Measurements from ENCODE around the gene GJA1.
"Not testable (repeated sequence)": the region's sequence is repeated elsewhere in the genome, so short reads cannot be mapped to it uniquely, and the experiment has no call there.

GJA1 gene

DNA sequence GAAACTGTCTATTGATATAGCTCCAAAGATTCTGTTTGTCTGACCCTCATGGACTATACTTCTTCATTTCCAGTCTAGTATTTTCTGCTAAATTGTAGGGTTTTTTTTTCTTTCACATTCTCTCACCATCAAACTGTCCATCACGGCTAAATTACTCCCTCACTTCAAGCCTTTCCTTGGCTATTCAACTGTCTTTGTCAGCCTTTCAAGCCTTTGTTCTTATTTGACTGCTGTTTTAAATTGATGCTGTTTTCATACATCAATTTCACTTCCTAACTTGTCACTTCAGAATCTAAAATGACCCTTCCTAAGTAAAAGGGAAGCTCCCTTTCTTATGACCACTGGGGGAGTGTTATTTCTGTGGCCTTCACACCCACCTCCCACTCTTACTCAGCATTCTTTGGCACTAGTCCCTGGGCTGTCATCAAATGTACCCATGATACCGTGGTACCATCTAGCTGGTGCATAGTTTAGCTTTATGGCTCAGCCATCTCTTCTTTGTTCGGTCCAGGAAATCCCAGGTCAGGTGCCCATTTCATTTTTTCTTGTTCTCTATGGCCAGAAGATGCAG lies 8.6 kb downstream of the GJA1 start:
- intact Hi-C loops (cut with DNase I; ENCODE audit: low total_unique reads): no loop called here
- H3K27ac ChIP-seq: peak overlapping the region in 1 of 2 donors; percentile 97
- no peaks in the 10 kb centered on the region for H3K27me3 ChIP-seq
- H3K4me3 ChIP-seq: no peak overlapping the region
- TF ChIP-seq, protein P1, sequence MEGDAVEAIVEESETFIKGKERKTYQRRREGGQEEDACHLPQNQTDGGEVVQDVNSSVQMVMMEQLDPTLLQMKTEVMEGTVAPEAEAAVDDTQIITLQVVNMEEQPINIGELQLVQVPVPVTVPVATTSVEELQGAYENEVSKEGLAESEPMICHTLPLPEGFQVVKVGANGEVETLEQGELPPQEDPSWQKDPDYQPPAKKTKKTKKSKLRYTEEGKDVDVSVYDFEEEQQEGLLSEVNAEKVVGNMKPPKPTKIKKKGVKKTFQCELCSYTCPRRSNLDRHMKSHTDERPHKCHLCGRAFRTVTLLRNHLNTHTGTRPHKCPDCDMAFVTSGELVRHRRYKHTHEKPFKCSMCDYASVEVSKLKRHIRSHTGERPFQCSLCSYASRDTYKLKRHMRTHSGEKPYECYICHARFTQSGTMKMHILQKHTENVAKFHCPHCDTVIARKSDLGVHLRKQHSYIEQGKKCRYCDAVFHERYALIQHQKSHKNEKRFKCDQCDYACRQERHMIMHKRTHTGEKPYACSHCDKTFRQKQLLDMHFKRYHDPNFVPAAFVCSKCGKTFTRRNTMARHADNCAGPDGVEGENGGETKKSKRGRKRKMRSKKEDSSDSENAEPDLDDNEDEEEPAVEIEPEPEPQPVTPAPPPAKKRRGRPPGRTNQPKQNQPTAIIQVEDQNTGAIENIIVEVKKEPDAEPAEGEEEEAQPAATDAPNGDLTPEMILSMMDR (IDR thresholded peaks at IDR 0.05): no peak
- H3K9me3 ChIP-seq: no peaks in the 10 kb centered on the region
- no peak for DNase-seq
- H3K36me3 ChIP-seq: peaks cover 11 to 24% (median 16%) of the 10 kb centered on the region in 3 donors
- H3K4me1 ChIP-seq: peaks cover 0 to 60% (median 12%) of the 10 kb centered on the region in 4 donors

DNA sequence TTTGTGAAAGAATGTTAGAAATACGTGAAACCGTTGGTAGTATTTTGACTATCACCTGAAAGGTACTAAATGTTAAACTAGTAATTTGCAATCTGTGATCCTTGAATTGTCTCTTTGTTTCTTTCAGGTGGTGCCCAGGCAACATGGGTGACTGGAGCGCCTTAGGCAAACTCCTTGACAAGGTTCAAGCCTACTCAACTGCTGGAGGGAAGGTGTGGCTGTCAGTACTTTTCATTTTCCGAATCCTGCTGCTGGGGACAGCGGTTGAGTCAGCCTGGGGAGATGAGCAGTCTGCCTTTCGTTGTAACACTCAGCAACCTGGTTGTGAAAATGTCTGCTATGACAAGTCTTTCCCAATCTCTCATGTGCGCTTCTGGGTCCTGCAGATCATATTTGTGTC lies 11.3 kb downstream of the GJA1 start:
- peaks cover 21 to 34% (median 23%) of the 10 kb centered on the region in 3 donors for H3K36me3 ChIP-seq
- DNase-seq; H3K9me3 ChIP-seq; H3K27me3 ChIP-seq; H3K4me3 ChIP-seq; intact Hi-C loops (cut with DNase I; ENCODE audit: low total_unique reads); H3K27ac ChIP-seq: not testable (repeated sequence)
- H3K4me1 ChIP-seq: peaks cover 0 to 34% (median 4%) of the 10 kb centered on the region in 4 donors

DNA sequence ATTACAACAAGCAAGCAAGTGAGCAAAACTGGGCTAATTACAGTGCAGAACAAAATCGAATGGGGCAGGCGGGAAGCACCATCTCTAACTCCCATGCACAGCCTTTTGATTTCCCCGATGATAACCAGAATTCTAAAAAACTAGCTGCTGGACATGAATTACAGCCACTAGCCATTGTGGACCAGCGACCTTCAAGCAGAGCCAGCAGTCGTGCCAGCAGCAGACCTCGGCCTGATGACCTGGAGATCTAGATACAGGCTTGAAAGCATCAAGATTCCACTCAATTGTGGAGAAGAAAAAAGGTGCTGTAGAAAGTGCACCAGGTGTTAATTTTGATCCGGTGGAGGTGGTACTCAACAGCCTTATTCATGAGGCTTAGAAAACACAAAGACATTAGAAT lies 12.3 kb downstream of the GJA1 start:
- peaks cover 21 to 34% (median 23%) of the 10 kb centered on the region in 3 donors for H3K36me3 ChIP-seq
- H3K4me1 ChIP-seq: peaks cover 0 to 23% (median 4%) of the 10 kb centered on the region in 4 donors
- intact Hi-C loops (cut with DNase I; ENCODE audit: low total_unique reads); H3K27me3 ChIP-seq; H3K27ac ChIP-seq; DNase-seq; H3K9me3 ChIP-seq; H3K4me3 ChIP-seq: not testable (repeated sequence)

DNA sequence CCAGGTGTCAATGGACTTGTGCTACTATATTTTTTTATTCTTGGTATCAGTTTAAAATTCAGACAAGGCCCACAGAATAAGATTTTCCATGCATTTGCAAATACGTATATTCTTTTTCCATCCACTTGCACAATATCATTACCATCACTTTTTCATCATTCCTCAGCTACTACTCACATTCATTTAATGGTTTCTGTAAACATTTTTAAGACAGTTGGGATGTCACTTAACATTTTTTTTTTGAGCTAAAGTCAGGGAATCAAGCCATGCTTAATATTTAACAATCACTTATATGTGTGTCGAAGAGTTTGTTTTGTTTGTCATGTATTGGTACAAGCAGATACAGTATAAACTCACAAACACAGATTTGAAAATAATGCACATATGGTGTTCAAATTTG lies 13.1 kb downstream of the GJA1 start:
- H3K9me3 ChIP-seq; DNase-seq; H3K27ac ChIP-seq; intact Hi-C loops (cut with DNase I; ENCODE audit: low total_unique reads); H3K27me3 ChIP-seq; H3K4me3 ChIP-seq: not testable (repeated sequence)
- Histone ChIP-seq H3K4me1 (peaks cover 0 to 17% (median 4%) of the 10 kb centered on the region in 4 donors), H3K36me3 (peaks cover 21 to 34% (median 23%) of the 10 kb centered on the region in 3 donors)

- Histone ChIP-seq H3K36me3 (peaks cover 21 to 34% (median 23%) of the 10 kb centered on the region in 3 donors), H3K4me1 (peaks cover 0 to 9% (median 2%) of the 10 kb centered on the region in 4 donors)
- intact Hi-C loops (cut with DNase I; ENCODE audit: low total_unique reads): no loop called here
Measured at GRCh38 chr6:121449331-121449730, 13.9 kb downstream of the GJA1 start.

DNA sequence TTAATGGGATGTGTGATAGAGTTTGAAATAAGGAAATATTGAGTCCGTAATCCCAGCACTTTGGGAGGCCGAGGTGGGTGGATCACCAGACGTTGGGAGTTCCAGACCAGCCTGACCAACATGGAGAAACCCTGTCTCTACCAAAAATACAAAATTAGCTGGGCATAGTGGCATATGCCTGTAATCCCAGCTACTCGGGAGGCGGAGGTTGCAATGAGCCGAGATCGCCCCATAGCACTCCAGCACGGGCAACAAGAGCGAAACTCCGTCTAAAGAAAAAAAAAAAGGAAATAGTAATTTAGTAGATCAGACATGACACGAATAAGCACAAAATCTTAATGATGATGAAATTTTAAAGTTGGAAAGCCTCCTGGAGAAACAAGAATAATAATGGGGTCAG lies 14.8 kb downstream of the GJA1 start:
- intact Hi-C loops (cut with DNase I; ENCODE audit: low total_unique reads): no loop called here
- TF ChIP-seq, protein P1 (IDR thresholded peaks at IDR 0.05): no peak
- Histone ChIP-seq H3K4me3 (no peak overlapping the region), H3K9me3 (no peaks in the 10 kb centered on the region), H3K4me1 (no peaks in the 10 kb centered on the region), H3K36me3 (peaks cover 21 to 34% (median 23%) of the 10 kb centered on the region in 3 donors), H3K27me3 (no peaks in the 10 kb centered on the region), H3K27ac (no peak overlapping the region)
- DNase-seq: no peak

More at GRCh38 chr6:121449331-121449730, 13.9 kb downstream of the GJA1 start:
- H3K27ac ChIP-seq: no peak overlapping the region
- no peaks in the 10 kb centered on the region for H3K27me3 ChIP-seq
- no peak overlapping the region for H3K4me3 ChIP-seq
- H3K9me3 ChIP-seq: no peaks in the 10 kb centered on the region
- TF ChIP-seq, protein P1 (IDR thresholded peaks at IDR 0.05): no peak
- DNase-seq: no peak

- Histone ChIP-seq H3K36me3 (peaks cover 21 to 34% (median 23%) of the 10 kb centered on the region in 3 donors), H3K9me3 (no peaks in the 10 kb centered on the region), H3K27ac (no peak overlapping the region), H3K4me3 (no peak overlapping the region), H3K27me3 (no peaks in the 10 kb centered on the region), H3K4me1 (no peaks in the 10 kb centered on the region)
- no peak for DNase-seq
- TF ChIP-seq, protein P1 (IDR thresholded peaks at IDR 0.05): no peak
- intact Hi-C loops (cut with DNase I; ENCODE audit: low total_unique reads): no loop called here
Measured at GRCh38 chr6:121451250-121451649, 15.8 kb downstream of the GJA1 start.

All from tibial artery (tissue), 4 donors.